T-helper 1 cell treated with Interleukin-12 subunit alpha and Interleukin-12 subunit beta and Interleukin-4 antibody, amounts not matched to agents 30 ng/mL and 1 ng/mL, for 36 hours (primary cell): ENCODE results near the gene SMO. TPM values are rescaled to one million over a fixed set of nuclear protein-coding genes. Genes with fewer than 3 reads are reported as not detected.

Experiments
- intact Hi-C: fragments of 100-400 bp; cut with micrococcal nuclease; formaldehyde crosslinking; loops from one replicate; pipeline ENCODE4 v1.15.1; 2024
- total RNA-seq: library from RNA; stranded (reverse); gene quantifications from 2 replicates; pipeline ENCODE4 v1.2.3, GENCODE V29; 2022

SMO gene
- total RNA-seq, 1 donor from 2014 or later, result not detected

GRCh38 chr7:129205987-129206785 is 17.8 kb downstream of the SMO start:
- intact Hi-C loops, result no loop called here

GRCh38 chr7:129208667-129209066 is 20.2 kb downstream of the SMO start:
- intact Hi-C loops, result no loop called here

- intact Hi-C loops, result no loop called here
Measured at GRCh38 chr7:129209067-129209926, 20.9 kb downstream of the SMO start.

GRCh38 chr7:129210256-129210988 is 22.0 kb downstream of the SMO start:
- intact Hi-C loops, result loop anchor here (1.0 to 5.0 kb wide), 3 partner anchors 46 to 306 kb away; no protein-coding TSS in a partner anchor

- intact Hi-C loops, result loop anchor here (1.0 to 5.0 kb wide), 3 partner anchors 47 to 307 kb away; no protein-coding TSS in a partner anchor
Measured at GRCh38 chr7:129210989-129211312, 22.5 kb downstream of the SMO start.

- intact Hi-C loops, result loop anchor here (5.0 kb wide), 1 partner anchor 120 kb away; no protein-coding TSS in a partner anchor
Measured at GRCh38 chr7:129212126-129212525, 23.7 kb downstream of the SMO start.

- intact Hi-C loops, result loop anchor here (5.0 kb wide), 1 partner anchor 120 kb away; no protein-coding TSS in a partner anchor
Measured at GRCh38 chr7:129212596-129212995, 24.2 kb downstream of the SMO start.

- intact Hi-C loops, result loop anchor here (5.0 kb wide), 1 partner anchor 122 kb away; no protein-coding TSS in a partner anchor
Measured at GRCh38 chr7:129213828-129214227, 25.4 kb downstream of the SMO start.

- intact Hi-C loops, result loop anchor here (5.0 kb wide), 1 partner anchor 422 kb away; no protein-coding TSS in a partner anchor
Measured at GRCh38 chr7:129215691-129216090, 27.3 kb downstream of the SMO start.

GRCh38 chr7:129216101-129216715 is 27.8 kb downstream of the SMO start:
- intact Hi-C loops, result loop anchor here (5.0 kb wide), 1 partner anchor 421 kb away; no protein-coding TSS in a partner anchor

GRCh38 chr7:129216821-129217416 is 28.5 kb downstream of the SMO start:
- intact Hi-C loops, result loop anchor here (5.0 kb wide), 1 partner anchor 420 kb away; no protein-coding TSS in a partner anchor

GRCh38 chr7:129218514-129219062 is 30.2 kb downstream of the SMO start:
- intact Hi-C loops, result loop anchor here (1.0 to 5.0 kb wide), 5 partner anchors 8 to 419 kb away; no protein-coding TSS in a partner anchor

- intact Hi-C loops, result loop anchor here (5.0 kb wide), 1 partner anchor 418 kb away; no protein-coding TSS in a partner anchor
Measured at GRCh38 chr7:129219166-129219565, 30.7 kb downstream of the SMO start.

- intact Hi-C loops, result loop anchor here (5.0 to 10.0 kb wide), 3 partner anchors 880 to 1827 kb away; partner anchors contain the start of genes RBM28, SSMEM1, TMEM209 and ZNF800
Measured at GRCh38 chr7:129222064-129222463, 33.6 kb downstream of the SMO start.

- intact Hi-C loops, result loop anchor here (1.0 to 10.0 kb wide), 25 partner anchors 47 to 1884 kb away; partner anchors contain the start of genes ARF5, ATP6V1F, CALU and COPG2
Measured at GRCh38 chr7:129224251-129225205, 36.1 kb downstream of the SMO start, which contains the start of gene AHCYL2. AHCYL2 (plus strand) TSS chr7:129225030.

- intact Hi-C loops, result loop anchor here (1.0 to 10.0 kb wide), 13 partner anchors 117 to 1883 kb away; partner anchors contain the start of genes ARF5, COPG2, HILPDA and IMPDH1
Measured at GRCh38 chr7:129225206-129225930, 36.9 kb downstream of the SMO start.

GRCh38 chr7:129225931-129226572 is 37.6 kb downstream of the SMO start:
- intact Hi-C loops, result loop anchor here (1.0 to 10.0 kb wide), 14 partner anchors 8 to 1883 kb away; partner anchors contain the start of genes ARF5, COPG2, HILPDA and IMPDH1
